ENCODE measurements around the gene CDKN3.

DNA sequence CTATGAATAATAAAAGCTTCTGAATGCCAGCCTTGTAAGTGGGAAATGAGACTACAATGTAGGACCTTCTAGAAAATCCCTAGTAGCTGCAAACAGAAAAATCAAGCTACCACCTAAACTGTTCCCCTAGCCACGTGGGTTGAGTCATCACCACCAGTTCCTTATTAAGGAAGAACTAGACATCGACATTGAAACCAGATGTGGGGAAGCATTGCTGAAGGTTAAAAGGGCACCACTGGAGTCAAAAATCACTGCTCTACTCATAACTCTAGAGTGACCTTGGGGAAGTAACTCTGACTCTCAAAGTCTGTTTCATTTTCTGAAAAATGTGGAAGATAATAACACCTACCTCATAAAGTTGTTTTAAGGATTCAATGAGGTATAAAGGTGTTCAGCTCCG is 53.7 kb downstream of the CDKN3 start:
- TF ChIP-seq CTCF (conservative IDR thresholded peaks at IDR 0.05; ENCODE audit: low read length) = no peak
- no peak for TF ChIP-seq EZH2phosphoT487 (IDR thresholded peaks at IDR 0.05; ENCODE audit: borderline replicate concordance, low read depth, low read length)

Measured in OCI-LY7 (cell line).